Colonic mucosa (tissue), 4 donors: ENCODE measurements around the gene KLK6. TPM values are rescaled to one million over a fixed set of nuclear protein-coding genes. Genes with fewer than 3 reads are reported as not detected.

Experiments used
- DNase-seq: peaks from one replicate; pipeline ENCODE4 v3.0.0-alpha.2; 2020
- H3K27ac ChIP-seq: fragments of 200-600 bp; one replicate; pipeline ENCODE4 v1.8.0; 2021
- H3K27me3 ChIP-seq: fragments of 200-600 bp; one replicate; pipeline ENCODE4 v1.8.0; 2021
- H3K36me3 ChIP-seq: fragments of 200-600 bp; one replicate; pipeline ENCODE4 v1.8.0; 2021
- H3K4me1 ChIP-seq: fragments of 200-600 bp; one replicate; pipeline ENCODE4 v1.8.0; 2021; ENCODE audit warnings: mild to moderate bottlenecking
- H3K4me3 ChIP-seq: fragments of 200-600 bp; one replicate; pipeline ENCODE4 v1.8.0; 2021
- H3K9ac ChIP-seq, 2 donors: one replicate each; pipeline ENCODE4 v1.7.0; 2013; ENCODE audit warnings: control low read depth in 2 of 2, low read depth in 2 of 2, low read length in 2 of 2
- H3K9me3 ChIP-seq: fragments of 200-600 bp; one replicate; pipeline ENCODE4 v1.8.0; 2021
- CTCF ChIP-seq: fragments of 200-600 bp; IDR thresholded peaks from one replicate; pipeline ENCODE4 v1.8.0; 2022; ENCODE audit warnings: antibody characterized with exemption, mild to moderate bottlenecking
- intact Hi-C: fragments of 100-400 bp; cut with DNase I; formaldehyde crosslinking; loops from one replicate; pipeline ENCODE4 v1.14.1; 2022
- total RNA-seq, 2 donors: library from RNA; stranded (reverse); fragmentation: NEBNext Ultra II Directional in 1 of 2; extraction: Animal tissue kit (Norgen Biotek cat#: 25700) in 1 of 2; gene quantifications; one replicate each; pipeline ENCODE4 v1.2.1, GENCODE V29; 2021
- donor health status: healthy.
- donor health status: DM: no; HTN: no; CAD: no.
- donor health status: DM: no; HTN: no; CAD: no.

Gene KLK6
- total RNA-seq, 2 donors from 2014 or later: not detected

- H3K4me3 ChIP-seq: no peak overlapping the region
- no peaks in the 10 kb centered on the region for H3K27me3 ChIP-seq
- H3K9me3 ChIP-seq: no peaks in the 10 kb centered on the region
- H3K9ac ChIP-seq: no peak overlapping the region
- TF ChIP-seq CTCF: no peak
- intact Hi-C loops: no loop called here
- H3K27ac ChIP-seq: no peak overlapping the region
- no peaks in the 10 kb centered on the region for H3K4me1 ChIP-seq
- no peak for DNase-seq
- H3K36me3 ChIP-seq: no peaks in the 10 kb centered on the region
Measured at GRCh38 chr19:50924586-50924985, 44.8 kb downstream of the KLK6 start.

GRCh38 chr19:50922317-50922853 lies 47.0 kb downstream of the KLK6 start:
- intact Hi-C loops: loop anchor here (2.0 kb wide), 1 partner anchor 130 kb away; no protein-coding TSS in a partner anchor
- Histone ChIP-seq H3K4me3 (no peak overlapping the region), H3K36me3 (no peaks in the 10 kb centered on the region), H3K27me3 (no peaks in the 10 kb centered on the region), H3K9ac (no peak overlapping the region), H3K27ac (no peak overlapping the region), H3K9me3 (no peaks in the 10 kb centered on the region), H3K4me1 (no peaks in the 10 kb centered on the region)
- TF ChIP-seq CTCF: peak; percentile 91
- peak; percentile 82 for DNase-seq

DNA sequence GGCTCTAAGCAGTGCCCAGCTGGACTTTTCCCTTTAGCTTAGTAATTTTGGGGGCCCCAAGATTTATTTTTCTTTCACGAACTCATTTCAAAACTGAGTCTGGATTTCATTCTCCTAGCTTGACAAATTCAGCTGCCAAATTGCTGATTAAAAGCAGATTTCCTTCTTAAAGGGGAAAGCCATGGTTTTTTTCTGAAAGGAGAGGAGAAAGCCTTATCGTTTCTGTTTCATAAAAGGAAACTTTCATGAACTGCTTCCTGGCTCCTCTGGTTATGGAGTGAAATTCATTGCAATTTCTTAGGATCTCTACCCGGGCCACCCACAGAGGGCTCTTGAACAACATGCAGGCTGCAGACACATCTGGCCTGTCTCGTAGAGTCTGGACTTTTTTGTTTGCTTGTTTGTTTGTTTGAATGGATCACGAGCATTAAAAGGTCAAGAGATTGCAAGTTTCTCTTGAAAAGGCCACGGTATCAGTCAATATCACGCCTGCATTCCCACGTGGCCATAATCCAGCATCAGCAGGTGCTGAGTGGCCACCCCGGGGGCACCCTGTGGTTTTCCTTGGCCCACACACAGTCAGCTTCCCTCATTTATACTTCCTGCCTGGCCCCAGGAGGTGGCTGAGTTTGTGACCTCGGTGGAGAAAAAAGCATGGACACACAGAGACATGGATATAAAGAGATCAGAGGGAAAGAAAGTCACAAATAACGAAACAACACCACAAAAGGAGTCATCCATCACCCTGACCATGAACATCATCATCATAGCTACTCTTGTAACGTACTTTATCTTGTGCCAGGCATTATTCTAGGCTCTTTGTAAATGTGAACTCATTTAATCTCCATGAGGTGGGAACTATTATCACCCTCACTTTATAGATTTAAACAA lies 47.7 kb downstream of the KLK6 start:
- TF ChIP-seq CTCF: no peak
- H3K4me3 ChIP-seq: no peak overlapping the region
- no peaks in the 10 kb centered on the region for H3K9me3 ChIP-seq
- no peaks in the 10 kb centered on the region for H3K27me3 ChIP-seq
- H3K36me3 ChIP-seq: no peaks in the 10 kb centered on the region
- H3K27ac ChIP-seq: no peak overlapping the region
- DNase-seq: no peak
- no peaks in the 10 kb centered on the region for H3K4me1 ChIP-seq
- intact Hi-C loops: loop anchor here (2.0 kb wide), 1 partner anchor 129 kb away; no protein-coding TSS in a partner anchor
- no peak overlapping the region for H3K9ac ChIP-seq

- H3K4me3 ChIP-seq: no peak overlapping the region
- H3K36me3 ChIP-seq: no peaks in the 10 kb centered on the region
- no peak overlapping the region for H3K9ac ChIP-seq
- H3K4me1 ChIP-seq: no peaks in the 10 kb centered on the region
- H3K27me3 ChIP-seq: peaks cover 16% of the 10 kb centered on the region
- no peaks in the 10 kb centered on the region for H3K9me3 ChIP-seq
- DNase-seq: no peak
- no peak overlapping the region for H3K27ac ChIP-seq
- no peak for TF ChIP-seq CTCF
- intact Hi-C loops: no loop called here
Measured at GRCh38 chr19:50916069-50916468, 53.3 kb downstream of the KLK6 start.

DNA sequence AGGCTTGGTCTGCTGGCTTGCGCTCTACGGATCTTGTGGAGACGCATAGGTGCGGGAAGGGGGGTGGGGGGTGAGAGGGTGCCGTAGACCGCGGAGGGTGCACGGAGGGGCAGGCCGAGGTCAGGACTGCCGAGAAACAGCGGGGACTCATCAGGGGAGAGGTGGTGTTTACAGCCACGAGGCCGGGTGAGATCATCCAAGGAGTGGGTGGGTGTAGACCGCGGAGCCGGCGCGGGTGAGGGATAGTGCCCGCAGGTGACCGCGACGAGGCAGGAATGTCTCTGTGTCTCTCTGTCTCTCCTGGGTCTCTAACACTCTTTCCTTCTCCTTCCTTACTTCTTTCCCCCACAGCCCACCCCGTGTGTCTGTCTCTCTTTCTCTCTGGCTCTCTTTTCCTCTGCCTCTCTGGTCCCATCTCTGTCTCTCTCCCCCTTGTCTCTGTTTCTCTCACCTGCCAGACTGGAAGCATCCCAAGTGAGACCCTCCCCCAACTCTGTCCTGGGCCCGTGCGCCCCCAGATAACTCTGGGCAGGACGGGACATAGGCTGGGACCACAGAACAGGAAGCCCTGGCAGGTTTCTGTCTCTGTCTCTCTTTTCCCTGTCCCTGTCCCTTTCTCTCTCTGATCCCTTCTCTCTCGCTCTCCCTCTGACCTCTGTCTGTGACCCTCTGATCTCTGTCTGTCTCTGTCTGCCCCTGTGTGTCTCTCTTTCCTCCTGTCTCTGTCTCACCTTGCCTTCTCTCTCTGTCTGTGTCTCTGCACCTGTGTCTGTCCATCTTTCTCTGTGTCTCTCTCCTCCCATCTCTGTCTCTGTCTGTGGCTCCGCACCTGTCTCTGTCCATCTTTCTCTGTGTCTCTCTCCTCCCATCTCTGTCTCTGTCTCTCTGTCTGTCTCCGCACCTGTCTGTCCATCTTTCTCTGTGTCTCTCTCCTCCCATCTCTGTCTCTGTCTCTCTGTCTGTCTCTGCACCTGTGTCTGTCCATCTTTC lies 56.4 kb downstream of the KLK6 start:
- Histone ChIP-seq H3K9me3 (no peaks in the 10 kb centered on the region), H3K9ac (no peak overlapping the region), H3K4me3 (no peak overlapping the region), H3K36me3 (no peaks in the 10 kb centered on the region), H3K27me3 (peaks cover 29% of the 10 kb centered on the region), H3K4me1 (no peaks in the 10 kb centered on the region), H3K27ac (no peak overlapping the region)
- intact Hi-C loops: no loop called here
- DNase-seq: no peak
- no peak for TF ChIP-seq CTCF
